ENCODE data around the gene FHOD3.

FHOD3 gene

GRCh38 chr18:36580266-36580665 is 282.8 kb downstream of the FHOD3 start:
- DNase-seq (ENCODE audit: low read depth in 2 of 3, low spot score in 2 of 3): no peak

DNA sequence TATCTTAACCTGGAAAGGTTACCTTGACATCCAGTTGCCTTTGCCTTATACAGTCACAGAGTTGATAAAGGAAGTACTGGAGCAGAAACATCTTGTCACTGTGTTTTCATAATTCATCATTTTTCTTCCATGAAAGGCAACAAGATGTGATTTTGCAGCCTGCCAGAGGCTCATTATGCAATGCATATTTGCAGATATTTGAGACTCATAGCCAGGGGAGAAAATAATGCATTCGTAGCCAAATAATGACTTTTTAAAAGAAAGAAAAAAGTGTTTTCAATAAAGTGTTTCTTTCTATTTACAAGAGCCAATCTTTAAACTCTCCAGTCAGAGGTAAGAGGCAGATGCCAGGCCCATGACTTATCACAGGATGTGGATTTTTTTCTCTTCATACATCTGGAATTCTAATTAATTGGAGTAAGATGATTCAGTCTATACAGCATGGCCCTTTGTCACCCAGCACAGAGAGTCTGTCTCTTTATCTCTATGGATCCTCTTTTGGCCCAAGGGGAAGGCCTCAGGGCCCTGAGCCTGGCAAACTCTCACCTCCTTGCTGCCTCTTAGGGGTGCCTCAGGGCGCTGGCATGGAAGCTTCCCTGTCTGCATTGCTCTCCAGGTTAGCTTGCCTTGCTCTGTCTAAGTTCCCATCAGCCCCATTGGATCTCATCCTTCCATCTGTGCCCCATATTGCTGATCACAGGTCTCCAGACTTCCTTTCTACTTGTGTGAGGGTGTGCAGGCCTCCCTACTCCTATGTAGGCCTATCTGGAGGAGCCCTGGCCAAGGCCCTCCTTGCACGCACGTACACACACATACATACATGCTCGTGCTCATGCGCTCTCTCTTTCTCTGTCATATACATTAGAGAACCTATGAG is 283.6 kb downstream of the FHOD3 start:
- no peak for DNase-seq (ENCODE audit: low read depth in 2 of 3, low spot score in 2 of 3)

DNA sequence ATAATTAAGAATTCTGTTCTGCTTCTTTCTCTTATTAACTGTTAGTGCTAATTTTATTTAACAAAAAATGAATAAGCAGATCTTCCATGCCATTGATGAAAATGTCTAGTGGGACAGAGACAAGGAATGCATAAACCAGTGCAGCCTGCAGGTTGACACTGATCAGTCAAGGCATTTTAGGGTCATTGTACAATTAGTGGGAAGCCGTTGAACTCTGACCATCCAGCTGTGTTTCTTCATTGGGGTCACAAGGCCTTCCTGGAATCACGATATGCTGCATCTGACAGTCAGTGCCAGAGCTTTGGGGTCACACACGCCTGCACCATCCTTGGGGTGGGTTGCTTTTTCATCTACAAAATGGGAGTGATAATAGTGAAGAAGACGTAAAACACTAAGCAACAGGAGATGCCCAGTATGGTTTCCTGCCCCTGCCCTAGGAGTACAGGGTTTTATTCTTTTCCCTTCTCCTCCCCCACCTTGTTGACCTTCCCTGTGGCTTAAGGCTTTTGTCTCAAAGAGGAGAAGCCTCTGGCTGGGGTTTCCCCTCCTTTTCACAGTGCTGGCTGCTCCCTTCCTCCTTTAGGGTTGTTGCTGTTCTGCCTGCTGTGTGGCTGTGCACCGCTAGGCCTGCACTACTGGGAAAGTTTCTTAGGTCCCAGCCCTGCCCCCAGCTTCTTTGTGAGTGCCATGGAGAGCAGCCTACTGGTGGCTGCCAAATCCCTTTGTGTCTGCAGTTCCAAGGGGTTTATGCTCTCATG is 285.7 kb downstream of the FHOD3 start:
- no peak for DNase-seq (ENCODE audit: low read depth in 2 of 3, low spot score in 2 of 3)

- DNase-seq (ENCODE audit: low read depth in 2 of 3, low spot score in 2 of 3): no peak
These were observed 292.5 kb downstream of the FHOD3 start for GRCh38 chr18:36589857-36590543.

- no peak for DNase-seq (ENCODE audit: low read depth in 2 of 3, low spot score in 2 of 3)
These were observed 293.4 kb downstream of the FHOD3 start for GRCh38 chr18:36590621-36591580.

GRCh38 chr18:36592282-36592681 is 294.8 kb downstream of the FHOD3 start:
- DNase-seq (ENCODE audit: low read depth in 2 of 3, low spot score in 2 of 3): no peak

DNA sequence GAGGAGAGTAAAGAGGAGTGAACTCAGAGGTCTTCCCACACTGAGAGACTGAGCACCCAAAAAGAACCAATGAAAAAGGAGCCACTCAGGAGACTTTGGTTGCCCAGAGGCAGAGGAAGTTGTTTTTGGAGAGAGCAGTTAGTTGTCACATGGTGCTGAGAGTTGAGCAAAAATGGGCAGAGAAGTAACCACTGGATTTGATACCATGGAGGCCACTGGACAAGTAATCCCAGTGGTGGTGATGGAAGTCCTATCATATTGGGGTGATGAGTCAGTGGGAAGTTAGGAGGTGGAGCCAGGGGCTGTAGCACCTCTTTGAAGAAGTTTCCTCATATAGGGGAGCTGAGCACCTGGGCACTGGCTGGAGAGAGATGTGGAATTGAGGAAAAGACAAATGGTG is 295.5 kb downstream of the FHOD3 start:
- DNase-seq (ENCODE audit: low read depth in 2 of 3, low spot score in 2 of 3): no peak

GRCh38 chr18:36593641-36594040 is 296.1 kb downstream of the FHOD3 start:
- DNase-seq (ENCODE audit: low read depth in 2 of 3, low spot score in 2 of 3): no peak

GRCh38 chr18:36594621-36595020 is 297.1 kb downstream of the FHOD3 start:
- DNase-seq (ENCODE audit: low read depth in 2 of 3, low spot score in 2 of 3): no peak

DNA sequence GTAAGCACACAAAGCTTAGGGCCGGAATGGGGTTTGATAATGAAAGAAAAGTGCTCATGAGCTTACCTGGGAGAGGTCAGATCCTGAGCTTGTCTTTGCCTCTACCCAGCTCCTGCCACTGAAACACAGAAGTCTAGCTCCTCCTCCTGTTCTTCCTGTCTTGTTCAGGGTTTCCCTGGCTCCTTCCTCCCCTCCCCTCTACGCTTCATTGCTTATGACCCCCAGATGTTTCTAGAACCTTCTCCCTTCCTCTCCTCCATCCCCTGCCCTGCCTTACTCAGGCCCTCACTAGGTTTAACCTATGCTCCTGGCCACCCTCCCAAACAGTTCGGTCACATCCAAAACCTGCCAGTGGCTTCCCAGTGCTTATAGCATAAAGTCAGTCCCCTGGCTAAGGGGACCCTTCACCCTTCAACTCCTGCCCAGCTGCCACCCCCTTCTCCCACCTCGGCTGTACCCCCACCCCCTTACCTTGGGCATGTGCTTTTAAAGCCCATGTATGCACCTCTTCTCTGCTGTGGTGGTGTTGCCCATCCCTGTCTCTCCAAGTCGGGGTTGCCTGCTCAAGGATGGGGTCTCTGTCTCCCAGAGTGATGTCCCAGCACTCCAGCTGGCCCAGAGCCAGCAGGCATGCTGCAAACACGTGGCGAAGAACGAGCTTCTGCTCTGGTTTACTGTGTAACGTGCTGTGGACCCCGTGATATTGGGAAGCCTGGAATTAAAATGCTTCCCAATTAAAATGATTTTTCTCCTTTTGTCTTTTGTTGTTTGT is 297.7 kb downstream of the FHOD3 start:
- DNase-seq (ENCODE audit: low read depth in 2 of 3, low spot score in 2 of 3): no peak

DNA sequence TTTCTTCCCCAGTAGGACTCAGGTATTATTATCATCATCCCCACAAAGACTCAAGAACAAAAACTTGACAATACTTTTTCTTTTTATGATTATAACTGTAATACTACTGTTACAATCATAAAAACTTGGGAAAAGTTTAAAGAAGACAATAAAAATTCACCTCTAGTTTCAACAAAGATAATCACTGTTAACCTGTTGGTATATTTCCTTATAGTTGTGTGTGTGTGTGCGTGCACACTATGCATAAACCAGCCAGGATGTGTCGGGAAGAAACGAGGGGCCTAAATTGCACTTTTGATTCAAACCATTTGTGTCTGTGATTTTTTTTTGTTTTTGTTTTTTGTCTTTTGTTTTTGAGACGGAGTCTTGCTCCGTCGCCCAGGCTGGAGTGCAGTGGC is 298.3 kb downstream of the FHOD3 start:
- no peak for DNase-seq (ENCODE audit: low read depth in 2 of 3, low spot score in 2 of 3)

- no peak for DNase-seq (ENCODE audit: low read depth in 2 of 3, low spot score in 2 of 3)
These were observed 300.1 kb downstream of the FHOD3 start for GRCh38 chr18:36597636-36598035.

DNA sequence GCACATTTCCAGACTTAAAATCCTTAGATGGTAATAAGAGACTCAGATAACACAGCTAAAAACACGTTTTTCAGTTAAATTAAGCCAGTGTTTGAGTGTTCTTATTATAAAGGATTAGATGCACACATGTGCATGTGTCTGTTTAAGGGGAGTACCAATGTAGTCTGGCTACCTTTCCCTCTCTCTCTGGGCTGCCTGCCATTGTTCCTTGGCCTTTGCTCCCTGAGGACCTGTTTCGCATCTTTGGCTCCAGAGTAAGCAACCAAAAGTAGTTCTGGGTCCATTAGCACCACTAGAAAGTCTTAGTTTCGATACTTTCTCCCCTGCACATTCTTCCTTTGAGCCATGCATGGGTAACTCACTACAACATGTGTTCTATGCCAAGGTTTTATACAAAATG is 303.0 kb downstream of the FHOD3 start:
- DNase-seq (ENCODE audit: low read depth in 2 of 3, low spot score in 2 of 3): no peak

DNA sequence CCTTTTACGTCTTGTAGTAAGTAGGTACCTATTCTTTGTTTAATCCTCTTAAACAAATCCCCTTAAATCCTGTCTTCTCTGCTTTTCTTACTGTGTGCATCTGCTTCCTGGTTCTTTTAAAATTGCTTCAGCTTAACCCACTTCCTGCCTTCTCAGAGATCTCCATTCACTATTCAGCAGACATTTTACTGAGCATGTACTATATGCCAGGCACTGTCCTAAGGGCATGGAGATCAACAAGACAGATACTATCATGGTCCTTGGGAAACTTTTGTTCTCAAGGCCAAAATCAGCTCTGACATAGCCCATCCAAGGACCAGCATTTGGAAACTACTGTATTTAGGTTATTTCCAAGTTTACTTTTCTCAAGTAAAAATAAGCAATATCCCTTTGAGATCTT is 303.8 kb downstream of the FHOD3 start:
- no peak for DNase-seq (ENCODE audit: low read depth in 2 of 3, low spot score in 2 of 3)

DNA sequence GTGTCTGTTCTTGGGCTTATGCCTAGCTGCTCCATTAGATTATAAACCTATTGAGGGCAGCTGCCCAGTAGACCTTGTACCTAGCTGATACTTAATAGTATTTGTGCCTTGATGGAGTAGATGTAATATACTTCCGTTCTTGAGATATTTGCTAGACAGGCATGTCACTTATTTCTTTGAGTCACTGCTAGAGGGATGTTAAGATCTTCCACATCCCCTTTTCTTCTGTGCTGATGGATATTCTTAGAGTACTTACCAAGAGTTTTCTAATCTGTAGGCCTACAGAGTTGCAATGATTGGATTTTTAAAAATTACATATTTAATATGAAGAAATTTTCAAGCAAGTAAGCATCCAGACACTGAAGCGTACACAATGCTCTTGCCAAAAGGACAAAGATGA is 304.6 kb downstream of the FHOD3 start:
- no peak for DNase-seq (ENCODE audit: low read depth in 2 of 3, low spot score in 2 of 3)

DNA sequence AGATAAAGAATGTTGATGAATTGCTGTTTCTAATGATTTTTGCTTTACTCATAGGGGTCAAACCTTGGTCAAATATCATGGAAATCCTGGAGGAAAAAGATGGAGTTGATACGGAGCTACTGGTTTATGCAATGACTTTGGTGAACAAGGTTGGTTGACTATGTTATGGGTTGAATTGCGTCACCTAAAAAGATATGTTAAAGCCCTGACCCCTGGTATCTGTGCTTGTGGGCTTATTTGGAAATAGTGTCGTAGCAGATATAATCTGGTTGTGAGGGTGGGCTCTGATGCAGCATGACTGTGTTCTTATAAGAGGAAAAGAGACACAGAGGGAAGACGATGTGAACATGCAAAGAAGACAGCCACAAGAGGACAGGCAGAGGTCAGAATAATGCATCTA is 305.1 kb downstream of the FHOD3 start:
- DNase-seq (ENCODE audit: low read depth in 2 of 3, low spot score in 2 of 3): no peak

DNA sequence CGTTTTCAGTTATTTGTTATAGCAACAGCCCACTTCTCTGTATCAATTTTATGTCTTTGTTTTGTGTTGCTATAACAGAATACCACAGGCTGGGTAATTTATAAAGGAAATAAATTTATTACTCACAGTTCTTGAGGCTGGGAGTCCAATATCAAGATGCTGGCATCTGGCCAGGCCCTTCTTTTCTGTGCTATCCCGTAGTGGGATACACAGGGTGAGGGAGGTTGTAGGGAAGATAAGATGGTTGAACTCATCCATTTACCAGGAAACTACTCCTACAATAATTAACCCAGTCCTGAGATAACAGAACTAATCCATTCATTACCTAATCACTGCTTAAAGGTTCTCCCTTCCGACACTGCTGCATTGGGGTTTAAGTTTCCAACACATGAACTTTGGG is 310.6 kb downstream of the FHOD3 start:
- DNase-seq (ENCODE audit: low read depth in 2 of 3, low spot score in 2 of 3): no peak

DNA sequence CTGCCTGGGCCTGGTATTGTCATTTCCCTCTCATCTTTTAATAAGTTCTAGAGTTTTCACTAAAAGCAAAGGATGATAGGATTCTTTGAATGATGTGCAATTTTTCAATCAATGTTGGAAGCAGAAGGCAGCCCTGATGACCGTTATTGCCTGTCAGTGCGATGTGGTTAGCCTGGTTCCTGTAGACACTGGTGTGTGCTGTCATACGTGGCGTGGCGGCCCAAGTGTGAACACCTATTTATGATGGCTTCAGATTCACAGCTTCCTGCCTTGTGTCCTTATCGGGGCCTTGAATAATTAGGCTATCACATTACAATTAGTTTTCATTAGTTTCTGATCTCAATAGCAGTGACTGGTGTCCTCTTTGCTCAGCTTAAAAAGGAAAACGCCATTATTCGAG is 312.7 kb downstream of the FHOD3 start:
- DNase-seq (ENCODE audit: low read depth in 2 of 3, low spot score in 2 of 3): no peak

DNA sequence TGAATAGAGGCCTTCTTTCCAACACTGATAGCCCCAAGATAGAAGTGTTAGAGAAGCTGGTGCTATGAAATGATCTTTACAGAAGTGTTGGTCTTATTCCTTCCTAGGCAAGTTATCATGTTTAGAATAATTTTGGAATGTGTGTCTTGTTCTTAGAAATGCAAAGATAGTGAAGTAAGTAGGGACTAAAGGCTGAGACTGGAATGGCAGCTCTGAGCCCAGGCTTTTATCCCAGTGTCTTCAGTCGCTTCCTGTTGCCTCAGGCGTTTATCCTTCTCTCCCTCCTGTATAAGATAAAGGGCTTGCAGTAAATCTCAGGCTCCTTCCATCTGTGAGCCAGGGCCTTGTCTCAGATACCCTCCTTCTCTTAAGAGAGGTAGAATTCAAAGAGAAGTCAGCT is 313.1 kb downstream of the FHOD3 start:
- no peak for DNase-seq (ENCODE audit: low read depth in 2 of 3, low spot score in 2 of 3)

DNA sequence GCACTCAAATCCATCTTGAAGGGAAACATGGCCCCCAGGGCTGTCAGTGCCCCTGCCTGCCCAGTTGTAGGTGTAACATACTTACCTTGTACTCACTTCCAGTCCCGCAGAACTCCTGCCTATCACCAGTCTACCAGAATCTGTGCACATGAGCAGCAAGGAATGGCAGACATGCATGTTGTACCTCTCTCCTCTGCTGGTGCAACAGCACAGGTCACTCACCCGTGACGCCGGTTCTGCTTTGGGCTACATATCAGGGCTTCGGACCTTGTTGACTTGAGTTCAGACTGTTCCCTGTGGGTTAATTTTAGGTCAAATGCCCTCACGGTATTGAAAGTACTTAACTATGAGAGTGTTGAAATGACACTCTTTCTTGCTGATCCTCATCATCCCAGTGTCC is 315.6 kb downstream of the FHOD3 start:
- DNase-seq (ENCODE audit: low read depth in 2 of 3, low spot score in 2 of 3): no peak
